ENCODE data around the gene CREB5.

- TF ChIP-seq, protein P1, sequence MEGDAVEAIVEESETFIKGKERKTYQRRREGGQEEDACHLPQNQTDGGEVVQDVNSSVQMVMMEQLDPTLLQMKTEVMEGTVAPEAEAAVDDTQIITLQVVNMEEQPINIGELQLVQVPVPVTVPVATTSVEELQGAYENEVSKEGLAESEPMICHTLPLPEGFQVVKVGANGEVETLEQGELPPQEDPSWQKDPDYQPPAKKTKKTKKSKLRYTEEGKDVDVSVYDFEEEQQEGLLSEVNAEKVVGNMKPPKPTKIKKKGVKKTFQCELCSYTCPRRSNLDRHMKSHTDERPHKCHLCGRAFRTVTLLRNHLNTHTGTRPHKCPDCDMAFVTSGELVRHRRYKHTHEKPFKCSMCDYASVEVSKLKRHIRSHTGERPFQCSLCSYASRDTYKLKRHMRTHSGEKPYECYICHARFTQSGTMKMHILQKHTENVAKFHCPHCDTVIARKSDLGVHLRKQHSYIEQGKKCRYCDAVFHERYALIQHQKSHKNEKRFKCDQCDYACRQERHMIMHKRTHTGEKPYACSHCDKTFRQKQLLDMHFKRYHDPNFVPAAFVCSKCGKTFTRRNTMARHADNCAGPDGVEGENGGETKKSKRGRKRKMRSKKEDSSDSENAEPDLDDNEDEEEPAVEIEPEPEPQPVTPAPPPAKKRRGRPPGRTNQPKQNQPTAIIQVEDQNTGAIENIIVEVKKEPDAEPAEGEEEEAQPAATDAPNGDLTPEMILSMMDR (IDR thresholded peaks at IDR 0.05; ENCODE audit: extremely low read depth in 1 of 2, insufficient read depth in 1 of 2, low read depth in 1 of 2, low read length in 2 of 2): no peak
- TF ChIP-seq JUN (IDR thresholded peaks at IDR 0.05; ENCODE audit: borderline replicate concordance, insufficient read depth, insufficient read length, low read depth) (no peak), EZH2 (IDR thresholded peaks at IDR 0.05; ENCODE audit: borderline replicate concordance, low read depth, low read length, severe bottlenecking) (no peak)
Measured at GRCh38 chr7:28466885-28467284, 54.6 kb downstream of the CREB5 start.

Data from endothelial cell of umbilical vein (primary cell).